HepG2 (cell line): ENCODE data around the gene GCDH. TPM values are rescaled to one million over a fixed set of nuclear protein-coding genes. Genes with fewer than 3 reads are reported as not detected.

Source experiments
- FUBP1 ChIP-seq: sonication (generic); formaldehyde crosslinking; IDR thresholded peaks from 2 replicates; pipeline ENCODE4 v1.5.1; 2020; ENCODE audit warnings: missing genetic modification reagents, mild to moderate bottlenecking, borderline replicate concordance
- JDP2 ChIP-seq: sonication (generic); formaldehyde crosslinking; IDR thresholded peaks from 2 replicates; pipeline ENCODE4 v1.8.1; 2022; ENCODE audit warnings: missing genetic modification reagents, borderline replicate concordance
- MATR3 ChIP-seq: sonication (generic); formaldehyde crosslinking; IDR thresholded peaks from 2 replicates; pipeline ENCODE4 v1.4.0; 2020; ENCODE audit warnings: missing genetic modification reagents
- ONECUT2 ChIP-seq: sonication (generic); formaldehyde crosslinking; IDR thresholded peaks from 2 replicates; pipeline ENCODE4 v1.4.0; 2020; ENCODE audit warnings: missing genetic modification reagents
- PATZ1 ChIP-seq: sonication (generic); formaldehyde crosslinking; IDR thresholded peaks from 2 replicates; pipeline ENCODE4 v1.4.0; 2020; ENCODE audit warnings: missing genetic modification reagents
- TCF12 ChIP-seq, 2 experiments: fragments of 450-650 bp in 1 of 2; sonication (generic) in 1 of 2; formaldehyde crosslinking in 1 of 2; IDR thresholded peaks; 2 replicates each; pipeline versions ENCODE4 v1.6.1 to v1.8.0; 2017 to 2022; ENCODE audit warnings: antibody characterized with exemption in 1 of 2, mild to moderate bottlenecking in 1 of 2, missing genetic modification reagents in 1 of 2, moderate library complexity in 1 of 2
- ZKSCAN8 ChIP-seq: IDR thresholded peaks from 2 replicates; pipeline ENCODE4 v1.6.1; 2016; ENCODE audit warnings: borderline replicate concordance, missing genetic modification reagents, missing compliant biosample characterization
- ZNF605 ChIP-seq: sonication (generic); formaldehyde crosslinking; IDR thresholded peaks from 2 replicates; pipeline ENCODE4 v1.8.0; 2022; ENCODE audit warnings: mild to moderate bottlenecking, missing genetic modification reagents
- ZNF639 ChIP-seq: conservative IDR thresholded peaks from 2 replicates; pipeline ENCODE4 v1.6.1; 2018; ENCODE audit warnings: missing genetic modification reagents
- ZNF800 ChIP-seq: sonication (generic); formaldehyde crosslinking; IDR thresholded peaks from 2 replicates; pipeline ENCODE4 v1.4.0; 2020; ENCODE audit warnings: missing genetic modification reagents
- polyA plus RNA-seq, 8 experiments: library from polyadenylated mRNA; depleted of rRNA in 3 of 8; stranded (reverse) in 7 of 8; unstranded in 1 of 8; fragments of >200 nt; fragmentation: Illumina TruSeq in 4 of 8; extraction: Trizol in 4 of 8; gene quantifications; 2 replicates each; pipeline versions ENCODE4 v1.2.1 to v1.2.3, GENCODE V29; 2011 to 2016; ENCODE audit warnings: low read depth in 4 of 8, missing spikeins in 1 of 8, mixed read lengths in 1 of 8; ENCODE audit not compliant: insufficient read depth in 1 of 8
- total RNA-seq, 5 experiments: library from RNA; depleted of rRNA; stranded (reverse); fragments of >200 nt; fragmentation: Illumina TruSeq; extraction: Trizol; gene quantifications; 2 replicates each; pipeline ENCODE4 v1.2.3, GENCODE V29; 2016; ENCODE audit warnings: low read depth in 1 of 5
- TF ChIP-seq, protein P1 (sequence below): sonication (generic); formaldehyde crosslinking; IDR thresholded peaks from 2 replicates; pipeline ENCODE4 v1.4.0; 2020; ENCODE audit warnings: missing genetic modification reagents
- TF ChIP-seq, protein P2 (sequence below): sonication (generic); formaldehyde crosslinking; IDR thresholded peaks from 2 replicates; pipeline ENCODE4 v1.8.1; 2023; ENCODE audit warnings: mild to moderate bottlenecking, missing genetic modification reagents, borderline replicate concordance

GCDH gene
- total and polyA plus RNA-seq, 2 of the 13 experiments (the other 11 are each of a cell fraction or from before 2014, with no cell fraction given), result 15.1 to 38.0 TPM

DNA sequence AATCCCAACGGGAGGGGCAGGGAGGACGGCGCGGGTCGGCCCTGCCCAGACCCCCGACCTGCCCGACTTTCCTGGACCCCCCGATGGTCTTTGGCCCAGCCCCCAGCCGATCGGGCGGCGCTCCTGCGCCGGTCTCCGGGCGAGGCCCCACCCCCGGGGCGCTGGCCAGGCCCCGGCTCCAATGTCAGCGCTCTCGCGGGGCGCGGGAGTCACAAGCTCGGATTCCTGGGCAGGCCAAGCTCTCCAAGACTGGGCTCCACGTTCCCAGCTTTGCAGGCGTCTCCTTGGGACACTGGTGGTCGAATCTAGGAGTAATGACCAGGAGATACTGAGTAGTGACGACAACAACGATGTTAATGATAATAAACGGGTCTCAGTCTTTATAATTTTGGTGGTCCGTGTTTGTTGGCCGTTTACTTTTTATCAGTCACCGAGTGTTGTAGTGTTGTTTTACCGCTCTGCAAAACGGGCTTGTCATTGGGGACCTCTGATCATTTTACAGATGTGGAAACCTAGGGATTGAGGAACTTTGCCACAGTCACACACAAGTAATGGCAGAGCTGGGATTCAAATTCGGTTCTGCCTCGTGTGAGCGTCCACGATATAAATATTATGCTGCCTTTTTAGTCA lies 55.2 kb downstream of the GCDH start (continued):
- TF ChIP-seq FUBP1 (CRISPR knock-in tag) (no peak), PATZ1 (CRISPR knock-in tag) (no peak; the same call in 1 of the 2 replicates), ZKSCAN8 (CRISPR knock-in tag) (no peak), ZNF605 (no peak), ZNF800 (0 out of 2 replicates have a peak, but pooled peaks have one; percentile 13), JDP2 (CRISPR knock-in tag) (no peak; the same call in 1 of the 2 replicates), ONECUT2 (CRISPR knock-in tag) (no peak), MATR3 (CRISPR knock-in tag) (no peak), ZNF639 (CRISPR knock-in tag) (no peak), TCF12 (IDR thresholded peaks at IDR 0.05) (no peak), TCF12 (CRISPR knock-in tag; IDR thresholded peaks at IDR 0.05) (0 out of 2 replicates have a peak, but pooled peaks have one; percentile 53)
- TF ChIP-seq, protein P1, sequence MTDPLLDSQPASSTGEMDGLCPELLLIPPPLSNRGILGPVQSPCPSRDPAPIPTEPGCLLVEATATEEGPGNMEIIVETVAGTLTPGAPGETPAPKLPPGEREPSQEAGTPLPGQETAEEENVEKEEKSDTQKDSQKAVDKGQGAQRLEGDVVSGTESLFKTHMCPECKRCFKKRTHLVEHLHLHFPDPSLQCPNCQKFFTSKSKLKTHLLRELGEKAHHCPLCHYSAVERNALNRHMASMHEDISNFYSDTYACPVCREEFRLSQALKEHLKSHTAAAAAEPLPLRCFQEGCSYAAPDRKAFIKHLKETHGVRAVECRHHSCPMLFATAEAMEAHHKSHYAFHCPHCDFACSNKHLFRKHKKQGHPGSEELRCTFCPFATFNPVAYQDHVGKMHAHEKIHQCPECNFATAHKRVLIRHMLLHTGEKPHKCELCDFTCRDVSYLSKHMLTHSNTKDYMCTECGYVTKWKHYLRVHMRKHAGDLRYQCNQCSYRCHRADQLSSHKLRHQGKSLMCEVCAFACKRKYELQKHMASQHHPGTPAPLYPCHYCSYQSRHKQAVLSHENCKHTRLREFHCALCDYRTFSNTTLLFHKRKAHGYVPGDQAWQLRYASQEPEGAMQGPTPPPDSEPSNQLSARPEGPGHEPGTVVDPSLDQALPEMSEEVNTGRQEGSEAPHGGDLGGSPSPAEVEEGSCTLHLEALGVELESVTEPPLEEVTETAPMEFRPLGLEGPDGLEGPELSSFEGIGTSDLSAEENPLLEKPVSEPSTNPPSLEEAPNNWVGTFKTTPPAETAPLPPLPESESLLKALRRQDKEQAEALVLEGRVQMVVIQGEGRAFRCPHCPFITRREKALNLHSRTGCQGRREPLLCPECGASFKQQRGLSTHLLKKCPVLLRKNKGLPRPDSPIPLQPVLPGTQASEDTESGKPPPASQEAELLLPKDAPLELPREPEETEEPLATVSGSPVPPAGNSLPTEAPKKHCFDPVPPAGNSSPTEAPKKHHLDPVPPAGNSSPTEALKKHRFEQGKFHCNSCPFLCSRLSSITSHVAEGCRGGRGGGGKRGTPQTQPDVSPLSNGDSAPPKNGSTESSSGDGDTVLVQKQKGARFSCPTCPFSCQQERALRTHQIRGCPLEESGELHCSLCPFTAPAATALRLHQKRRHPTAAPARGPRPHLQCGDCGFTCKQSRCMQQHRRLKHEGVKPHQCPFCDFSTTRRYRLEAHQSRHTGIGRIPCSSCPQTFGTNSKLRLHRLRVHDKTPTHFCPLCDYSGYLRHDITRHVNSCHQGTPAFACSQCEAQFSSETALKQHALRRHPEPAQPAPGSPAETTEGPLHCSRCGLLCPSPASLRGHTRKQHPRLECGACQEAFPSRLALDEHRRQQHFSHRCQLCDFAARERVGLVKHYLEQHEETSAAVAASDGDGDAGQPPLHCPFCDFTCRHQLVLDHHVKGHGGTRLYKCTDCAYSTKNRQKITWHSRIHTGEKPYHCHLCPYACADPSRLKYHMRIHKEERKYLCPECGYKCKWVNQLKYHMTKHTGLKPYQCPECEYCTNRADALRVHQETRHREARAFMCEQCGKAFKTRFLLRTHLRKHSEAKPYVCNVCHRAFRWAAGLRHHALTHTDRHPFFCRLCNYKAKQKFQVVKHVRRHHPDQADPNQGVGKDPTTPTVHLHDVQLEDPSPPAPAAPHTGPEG (CRISPR knock-in tag), result no peak
- TF ChIP-seq, protein P2, sequence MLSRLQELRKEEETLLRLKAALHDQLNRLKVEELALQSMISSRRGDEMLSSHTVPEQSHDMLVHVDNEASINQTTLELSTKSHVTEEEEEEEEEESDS (CRISPR knock-in tag), result no peak
